ENCODE measurements around the gene SPINK1. TPM values are rescaled to one million over a fixed set of nuclear protein-coding genes. Genes with fewer than 3 reads are reported as not detected.

Gene SPINK1
- total RNA-seq, 2 donors from 2014 or later: 423 to 623 TPM

- no peaks in the 10 kb centered on the region for H3K9me3 ChIP-seq
These were observed 25.3 kb upstream of the SPINK1 start for GRCh38 chr5:147856801-147857200.

GRCh38 chr5:147855774-147856069 lies 24.3 kb upstream of the SPINK1 start:
- DNase-seq: no peak

More at GRCh38 chr5:147856801-147857200, 25.3 kb upstream of the SPINK1 start:
- H3K36me3 ChIP-seq: no peaks in the 10 kb centered on the region
- no peak overlapping the region for H3K4me3 ChIP-seq
- H3K27me3 ChIP-seq: no peaks in the 10 kb centered on the region
- intact Hi-C loops (cut with DNase I): no loop called here
- no peaks in the 10 kb centered on the region for H3K4me1 ChIP-seq
- no peak overlapping the region for H3K9ac ChIP-seq (ENCODE audit: low read depth in 2 of 2, low read length in 2 of 2)
- TF ChIP-seq CTCF (IDR thresholded peaks at IDR 0.05): no peak
- no peak for DNase-seq
- no peak overlapping the region for H3K27ac ChIP-seq

GRCh38 chr5:147854894-147855773 lies 23.7 kb upstream of the SPINK1 start:
- intact Hi-C loops (cut with DNase I): no loop called here

More at GRCh38 chr5:147855774-147856069, 24.3 kb upstream of the SPINK1 start:
- Histone ChIP-seq H3K4me1 (no peaks in the 10 kb centered on the region), H3K27ac (no peak overlapping the region), H3K9me3 (no peaks in the 10 kb centered on the region), H3K9ac (ENCODE audit: low read depth in 2 of 2, low read length in 2 of 2) (no peak overlapping the region), H3K27me3 (no peaks in the 10 kb centered on the region), H3K36me3 (no peaks in the 10 kb centered on the region), H3K4me3 (no peak overlapping the region)
- no peak for TF ChIP-seq CTCF (IDR thresholded peaks at IDR 0.05)
- intact Hi-C loops (cut with DNase I): no loop called here

GRCh38 chr5:147854331-147854730 lies 22.9 kb upstream of the SPINK1 start:
- no peak for TF ChIP-seq CTCF (IDR thresholded peaks at IDR 0.05)
- Histone ChIP-seq H3K4me3 (no peak overlapping the region), H3K36me3 (no peaks in the 10 kb centered on the region), H3K9ac (ENCODE audit: low read depth in 2 of 2, low read length in 2 of 2) (no peak overlapping the region), H3K27ac (no peak overlapping the region), H3K27me3 (no peaks in the 10 kb centered on the region), H3K4me1 (no peaks in the 10 kb centered on the region), H3K9me3 (no peaks in the 10 kb centered on the region)
- DNase-seq: no peak
- intact Hi-C loops (cut with DNase I): no loop called here

More at GRCh38 chr5:147854894-147855773, 23.7 kb upstream of the SPINK1 start:
- Histone ChIP-seq H3K27ac (no peak overlapping the region), H3K36me3 (no peaks in the 10 kb centered on the region), H3K4me3 (no peak overlapping the region), H3K4me1 (no peaks in the 10 kb centered on the region), H3K9me3 (no peaks in the 10 kb centered on the region), H3K27me3 (no peaks in the 10 kb centered on the region), H3K9ac (ENCODE audit: low read depth in 2 of 2, low read length in 2 of 2) (no peak overlapping the region)
- no peak for TF ChIP-seq CTCF (IDR thresholded peaks at IDR 0.05)
- no peak for DNase-seq

- no peaks in the 10 kb centered on the region for H3K9me3 ChIP-seq
- H3K27ac ChIP-seq: no peak overlapping the region
- H3K9ac ChIP-seq (ENCODE audit: low read depth in 2 of 2, low read length in 2 of 2): no peak overlapping the region
- no peak for DNase-seq
- no peak overlapping the region for H3K4me3 ChIP-seq
- intact Hi-C loops (cut with DNase I): no loop called here
- TF ChIP-seq CTCF (IDR thresholded peaks at IDR 0.05): no peak
- no peaks in the 10 kb centered on the region for H3K4me1 ChIP-seq
- H3K27me3 ChIP-seq: no peaks in the 10 kb centered on the region
- H3K36me3 ChIP-seq: no peaks in the 10 kb centered on the region
These were observed 22.0 kb upstream of the SPINK1 start for GRCh38 chr5:147853372-147853987.

Data from colonic mucosa (tissue), 4 donors.